K562 (cell line): Measurements from ENCODE around the gene RING1. TPM values are rescaled to one million over a fixed set of nuclear protein-coding genes. Genes with fewer than 3 reads are reported as not detected.

ENCODE experiments used
- AFF1 ChIP-seq, 2 experiments: fragments of 450-650 bp; IDR thresholded peaks; 2 replicates each; pipeline ENCODE4 v1.6.1; 2018; ENCODE audit warnings: mild to moderate bottlenecking in 2 of 2, low read depth in 1 of 2; ENCODE audit not compliant: partially characterized antibody in 2 of 2
- ATF3 ChIP-seq, 2 experiments: fragments of 450-650 bp in 1 of 2; sonication (generic) in 1 of 2; formaldehyde crosslinking in 1 of 2; IDR thresholded peaks in 1 of 2; conservative IDR thresholded peaks in 1 of 2; 2 replicates each; pipeline versions ENCODE4 v1.6.1 to v1.8.1; 2016 to 2023; ENCODE audit warnings: mild to moderate bottlenecking in 2 of 2, moderate library complexity in 2 of 2, inconsistent platforms in 1 of 2, missing genetic modification reagents in 1 of 2
- EZH2 ChIP-seq: IDR thresholded peaks from 2 replicates; pipeline ENCODE4 v1.6.1; 2012; ENCODE audit warnings: low read depth, mild to moderate bottlenecking, inconsistent platforms, low read length, borderline replicate concordance
- L3MBTL2 ChIP-seq: fragments of 450-650 bp; IDR thresholded peaks from 2 replicates; pipeline ENCODE4 v1.6.1; 2016; ENCODE audit warnings: mild to moderate bottlenecking, moderate library complexity
- NR1H2 ChIP-seq: sonication (generic); formaldehyde crosslinking; IDR thresholded peaks from 2 replicates; pipeline ENCODE4 v1.4.0; 2020; ENCODE audit warnings: mild to moderate bottlenecking, missing genetic modification reagents
- OTX1 ChIP-seq: fragments of 450-650 bp; formaldehyde crosslinking; IDR thresholded peaks from 2 replicates; pipeline ENCODE4 v1.4.0; 2022; ENCODE audit warnings: mild to moderate bottlenecking
- SUPT5H ChIP-seq: fragments of 450-650 bp; IDR thresholded peaks from 2 replicates; pipeline ENCODE4 v1.6.1; 2016
- TEAD4 ChIP-seq, 2 experiments: sonication (generic) in 1 of 2; formaldehyde crosslinking in 1 of 2; IDR thresholded peaks; 2 replicates each; pipeline versions ENCODE4 v1.6.1 to v1.8.0; 2012 to 2022; ENCODE audit warnings: borderline replicate concordance in 1 of 2, inconsistent platforms in 1 of 2, low read length in 1 of 2, mild to moderate bottlenecking in 1 of 2, missing genetic modification reagents in 1 of 2
- TOE1 ChIP-seq, 2 experiments: fragments of 450-650 bp in 1 of 2; sonication (generic) in 1 of 2; formaldehyde crosslinking in 1 of 2; IDR thresholded peaks; 2 replicates each; pipeline versions ENCODE4 v1.7.1 to v1.8.0; 2016 to 2022; ENCODE audit warnings: borderline replicate concordance in 2 of 2, mild to moderate bottlenecking in 2 of 2, antibody characterized with exemption in 1 of 2, inconsistent platforms in 1 of 2, low read depth in 1 of 2, missing genetic modification reagents in 1 of 2, moderate library complexity in 1 of 2
- ZNF121 ChIP-seq: sonication (generic); formaldehyde crosslinking; conservative IDR thresholded peaks from 2 replicates; pipeline ENCODE4 v1.8.0; 2022; ENCODE audit warnings: missing genetic modification reagents
- ZNF197 ChIP-seq: fragments of 200-800 bp; sonication (Bioruptor generic); IDR thresholded peaks from 2 replicates; pipeline ENCODE4 v1.6.1; 2016; ENCODE audit warnings: low read depth, missing genetic modification characterization, missing compliant biosample characterization
- ZNF740 ChIP-seq, 3 experiments: fragments of 200-800 bp in 1 of 3; sonication (Bioruptor generic) in 1 of 3; sonication (generic) in 1 of 3; formaldehyde crosslinking in 1 of 3; IDR thresholded peaks; 2 replicates each; pipeline versions ENCODE4 v1.6.1 to v1.8.0; 2016 to 2022; ENCODE audit warnings: mild to moderate bottlenecking in 2 of 3, missing compliant biosample characterization in 2 of 3, missing genetic modification characterization in 2 of 3, missing genetic modification reagents in 1 of 3
- polyA plus RNA-seq, 8 experiments: library from polyadenylated mRNA; depleted of rRNA in 4 of 8; stranded (reverse) in 5 of 8; unstranded in 3 of 8; fragments of >200 nt; fragmentation: Nextera tagmentation in 2 of 8; fragmentation: Illumina TruSeq in 1 of 8; extraction: Ambion mirVana in 2 of 8; extraction: Trizol in 1 of 8; gene quantifications; 2 replicates each; pipeline versions ENCODE4 v1.2.1 to v1.2.3, GENCODE V29; 2011 to 2014; ENCODE audit warnings: inconsistent platforms in 1 of 8, missing spikeins in 1 of 8
- total RNA-seq, 7 experiments: library from RNA; depleted of rRNA in 6 of 7; stranded (reverse); fragments of >200 nt in 6 of 7; fragmentation: Illumina TruSeq in 2 of 7; extraction: Trizol in 2 of 7; gene quantifications; 2 replicates each; pipeline versions ENCODE4 v1.2.1 to v1.2.3, GENCODE V29; 2011 to 2021; ENCODE audit warnings: low replicate concordance in 1 of 7
- TF ChIP-seq, protein P1 (sequence below): fragments of 450-650 bp; IDR thresholded peaks from 2 replicates; pipeline ENCODE4 v1.6.1; 2016; ENCODE audit warnings: low read depth, mild to moderate bottlenecking, moderate library complexity
- TF ChIP-seq, protein P2 (sequence below): fragments of 150-350 bp; conservative IDR thresholded peaks from 2 replicates; pipeline ENCODE4 v1.6.1; 2014; ENCODE audit warnings: low read length

Gene RING1
- total and polyA plus RNA-seq, 9 of the 15 experiments (the other 6 are each of a cell fraction or from before 2014, with no cell fraction given): 4.2 to 59.1 (median 36.9) TPM

DNA sequence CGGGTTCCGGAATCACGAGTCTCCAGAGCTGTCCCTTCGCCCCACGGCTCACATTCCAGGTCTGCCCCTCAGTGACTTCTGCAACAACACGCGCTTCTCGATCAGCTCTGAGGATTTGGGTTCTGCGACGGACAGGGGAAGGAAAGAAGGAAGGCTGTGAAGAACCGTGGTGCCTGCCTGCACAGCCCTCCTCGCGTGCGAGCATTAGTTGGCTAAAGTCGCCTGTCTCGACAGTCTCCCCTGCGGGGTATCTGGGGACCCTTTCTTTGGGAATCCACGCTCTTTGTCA lies 40.3 kb downstream of the RING1 start (continued):
- TF ChIP-seq NR1H2 (CRISPR knock-in tag) (0 out of 2 replicates have a peak, but pooled peaks have one; percentile 12), OTX1 (CRISPR knock-in tag) (0 out of 2 replicates have a peak, but pooled peaks have one; percentile 10), ZNF121 (CRISPR knock-in tag) (no peak), AFF1 (IDR thresholded peaks at IDR 0.05; ENCODE audit: low read depth in 1 of 2, partially characterized antibody in 2 of 2) (peak in 1 of 2 experiments; percentile 40), EZH2 (no peak), TOE1 (IDR thresholded peaks at IDR 0.05; ENCODE audit: borderline replicate concordance) (0 out of 2 replicates have a peak, but pooled peaks have one; percentile 25), TOE1 (CRISPR knock-in tag; IDR thresholded peaks at IDR 0.05; ENCODE audit: borderline replicate concordance, low read depth) (no peak), ATF3 (IDR thresholded peaks at IDR 0.05) (no peak), ATF3 (CRISPR knock-in tag; conservative IDR thresholded peaks at IDR 0.05) (no peak), L3MBTL2 (peak; percentile 51; the same call in 1 of the 2 replicates), TEAD4 (IDR thresholded peaks at IDR 0.05; ENCODE audit: low read length) (peak; percentile 30; the same call in 1 of the 2 replicates), TEAD4 (CRISPR knock-in tag; IDR thresholded peaks at IDR 0.05; ENCODE audit: borderline replicate concordance) (no peak), ZNF740 (CRISPR knock-in tag; IDR thresholded peaks at IDR 0.05) (peak; percentile 9; the same call in 1 of the 2 replicates), ZNF740 (tag; IDR thresholded peaks at IDR 0.05) (no peak), ZNF197 (CRISPR knock-in tag) (no peak), SUPT5H (0 out of 2 replicates have a peak, but pooled peaks have one; percentile 5)
- TF ChIP-seq, protein P1, sequence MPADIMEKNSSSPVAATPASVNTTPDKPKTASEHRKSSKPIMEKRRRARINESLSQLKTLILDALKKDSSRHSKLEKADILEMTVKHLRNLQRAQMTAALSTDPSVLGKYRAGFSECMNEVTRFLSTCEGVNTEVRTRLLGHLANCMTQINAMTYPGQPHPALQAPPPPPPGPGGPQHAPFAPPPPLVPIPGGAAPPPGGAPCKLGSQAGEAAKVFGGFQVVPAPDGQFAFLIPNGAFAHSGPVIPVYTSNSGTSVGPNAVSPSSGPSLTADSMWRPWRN: 0 out of 2 replicates have a peak, but pooled peaks have one; percentile 9
- TF ChIP-seq, protein P2, sequence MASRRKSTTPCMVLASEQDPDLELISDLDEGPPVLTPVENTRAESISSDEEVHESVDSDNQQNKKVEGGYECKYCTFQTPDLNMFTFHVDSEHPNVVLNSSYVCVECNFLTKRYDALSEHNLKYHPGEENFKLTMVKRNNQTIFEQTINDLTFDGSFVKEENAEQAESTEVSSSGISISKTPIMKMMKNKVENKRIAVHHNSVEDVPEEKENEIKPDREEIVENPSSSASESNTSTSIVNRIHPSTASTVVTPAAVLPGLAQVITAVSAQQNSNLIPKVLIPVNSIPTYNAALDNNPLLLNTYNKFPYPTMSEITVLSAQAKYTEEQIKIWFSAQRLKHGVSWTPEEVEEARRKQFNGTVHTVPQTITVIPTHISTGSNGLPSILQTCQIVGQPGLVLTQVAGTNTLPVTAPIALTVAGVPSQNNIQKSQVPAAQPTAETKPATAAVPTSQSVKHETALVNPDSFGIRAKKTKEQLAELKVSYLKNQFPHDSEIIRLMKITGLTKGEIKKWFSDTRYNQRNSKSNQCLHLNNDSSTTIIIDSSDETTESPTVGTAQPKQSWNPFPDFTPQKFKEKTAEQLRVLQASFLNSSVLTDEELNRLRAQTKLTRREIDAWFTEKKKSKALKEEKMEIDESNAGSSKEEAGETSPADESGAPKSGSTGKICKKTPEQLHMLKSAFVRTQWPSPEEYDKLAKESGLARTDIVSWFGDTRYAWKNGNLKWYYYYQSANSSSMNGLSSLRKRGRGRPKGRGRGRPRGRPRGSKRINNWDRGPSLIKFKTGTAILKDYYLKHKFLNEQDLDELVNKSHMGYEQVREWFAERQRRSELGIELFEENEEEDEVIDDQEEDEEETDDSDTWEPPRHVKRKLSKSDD: 0 out of 2 replicates have a peak, but pooled peaks have one; percentile 4
